ENCODE results near the gene FAM168A. TPM values are rescaled to one million over a fixed set of nuclear protein-coding genes. Genes with fewer than 3 reads are reported as not detected.

Gene FAM168A
- total RNA-seq, 1 experiment from 2014 or later = 5.0 TPM

DNA sequence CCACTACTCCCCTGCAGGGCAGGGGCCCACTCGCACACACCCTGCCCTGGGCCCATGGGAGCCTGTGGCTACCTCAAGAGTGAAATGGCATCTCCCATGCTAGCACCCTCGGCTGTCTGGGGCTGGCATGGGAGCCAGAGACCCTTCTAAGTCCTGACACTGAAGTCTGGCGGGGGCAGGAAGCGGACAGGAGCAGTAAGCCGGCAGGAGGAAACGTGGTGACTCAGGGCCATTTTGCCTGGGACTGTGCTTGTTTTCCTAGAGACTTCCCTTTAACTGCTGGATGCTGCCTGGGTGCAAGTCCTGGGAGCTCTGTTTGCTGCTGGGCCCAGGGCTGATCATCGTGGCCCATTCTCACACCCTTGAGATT is 204.9 kb downstream of the FAM168A start:
- no peak for DNase-seq (ENCODE audit: extremely low read depth, low read depth)

DNA sequence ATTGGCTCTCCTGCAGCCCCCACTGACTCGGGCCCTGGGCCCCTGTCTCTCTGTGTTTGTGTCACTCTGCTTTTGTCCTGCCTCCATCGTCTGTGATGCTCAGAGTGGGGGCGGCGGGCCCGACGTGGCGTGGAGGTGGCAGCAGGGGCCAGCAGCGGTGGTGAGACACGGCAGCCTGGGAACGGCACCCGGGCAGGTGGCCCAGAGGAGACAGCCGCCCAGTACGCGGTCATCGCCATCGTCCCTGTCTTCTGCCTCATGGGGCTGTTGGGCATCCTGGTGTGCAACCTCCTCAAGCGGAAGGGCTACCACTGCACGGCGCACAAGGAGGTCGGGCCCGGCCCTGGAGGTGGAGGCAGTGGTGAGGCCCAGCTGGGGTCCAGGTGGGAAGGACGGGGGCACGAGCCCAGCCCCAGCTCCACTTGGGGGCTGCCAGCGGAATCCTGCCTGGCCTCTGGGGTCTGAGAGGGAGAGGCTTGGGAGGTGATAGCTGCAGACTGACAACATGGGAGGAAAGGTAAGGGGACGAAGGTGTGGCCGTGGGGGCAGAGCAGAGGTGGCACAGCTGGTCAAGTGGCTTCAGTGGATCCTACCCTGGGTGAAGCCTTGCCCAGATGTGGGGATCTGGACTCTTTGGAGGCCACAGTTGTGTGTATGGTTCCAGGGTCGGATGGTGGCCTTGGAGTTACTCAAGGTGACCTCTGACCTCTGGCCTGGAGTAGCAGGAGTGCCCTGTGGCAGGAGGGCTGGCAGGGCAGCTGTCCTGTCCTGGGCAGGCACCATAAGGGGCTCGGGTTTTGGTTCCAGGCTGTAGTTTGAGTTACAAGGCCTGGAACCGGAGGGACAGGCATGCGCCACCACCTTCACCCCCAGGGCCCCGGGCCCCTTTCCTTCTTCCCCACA is 205.6 kb downstream of the FAM168A start:
- DNase-seq (ENCODE audit: extremely low read depth, low read depth) = no peak

DNA sequence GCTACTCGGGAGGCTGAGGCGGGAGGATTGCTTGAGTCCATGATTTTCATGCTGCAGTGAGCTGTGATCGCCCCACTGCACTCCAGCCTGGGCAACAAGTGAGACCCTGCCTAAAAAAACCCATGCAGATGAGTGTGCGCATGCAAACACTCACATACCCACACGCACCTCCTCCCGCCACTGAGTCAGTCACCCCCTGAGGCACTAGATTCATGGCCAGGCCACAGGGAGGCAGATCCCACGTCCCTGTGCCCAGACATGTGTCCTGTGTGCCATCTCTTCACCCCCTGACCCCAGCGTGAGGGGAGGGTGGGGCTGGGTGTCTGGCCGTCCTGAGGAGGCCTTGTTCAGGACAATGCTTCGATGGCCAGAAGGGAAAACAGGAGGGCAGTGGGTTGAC is 206.2 kb downstream of the FAM168A start:
- no peak for DNase-seq (ENCODE audit: extremely low read depth, low read depth)

DNA sequence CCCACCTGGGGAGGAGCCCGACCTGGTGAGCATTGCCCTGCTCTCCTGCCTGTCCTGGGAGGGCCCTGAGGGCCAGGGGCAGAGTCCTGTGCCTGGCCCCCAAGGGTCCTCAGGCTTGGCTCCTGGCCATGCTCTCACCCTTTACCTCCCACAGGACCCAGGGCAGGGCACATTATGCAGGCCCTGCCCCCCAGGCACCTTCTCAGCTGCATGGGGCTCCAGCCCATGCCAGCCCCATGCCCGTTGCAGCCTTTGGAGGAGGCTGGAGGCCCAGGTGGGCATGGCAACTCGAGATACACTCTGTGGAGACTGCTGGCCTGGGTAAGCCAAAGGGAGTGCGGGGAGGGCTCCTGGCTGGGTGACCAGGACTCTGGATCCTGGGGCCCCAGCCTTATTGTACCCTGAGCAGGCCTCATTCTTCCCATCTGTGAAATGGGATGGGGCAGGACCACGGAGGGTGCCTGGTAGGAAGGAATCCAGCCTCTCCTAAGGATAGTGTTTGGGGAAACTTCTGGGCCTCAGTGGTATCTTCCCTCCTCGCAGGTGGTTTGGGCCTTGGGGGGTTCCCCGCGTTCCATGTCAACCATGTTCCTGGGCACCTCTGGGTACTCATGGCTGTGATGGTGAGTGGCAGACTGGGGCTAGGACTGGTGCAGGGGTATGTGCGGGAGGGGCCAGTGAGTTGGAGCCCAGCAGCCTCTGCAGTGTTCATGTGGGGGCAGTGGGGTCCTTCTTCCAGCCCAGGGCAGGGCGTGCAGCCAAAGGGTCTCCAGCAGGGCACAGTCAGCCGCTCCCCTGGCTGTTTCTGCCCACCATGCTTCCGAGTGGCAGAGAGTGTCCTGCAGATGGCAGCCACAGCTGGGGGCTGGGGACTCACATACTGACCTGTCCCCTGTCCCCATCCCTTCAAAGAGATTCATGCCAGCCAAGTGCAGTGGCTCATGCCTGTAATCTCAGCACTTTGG is 207.0 kb downstream of the FAM168A start:
- no peak for DNase-seq (ENCODE audit: extremely low read depth, low read depth)

DNA sequence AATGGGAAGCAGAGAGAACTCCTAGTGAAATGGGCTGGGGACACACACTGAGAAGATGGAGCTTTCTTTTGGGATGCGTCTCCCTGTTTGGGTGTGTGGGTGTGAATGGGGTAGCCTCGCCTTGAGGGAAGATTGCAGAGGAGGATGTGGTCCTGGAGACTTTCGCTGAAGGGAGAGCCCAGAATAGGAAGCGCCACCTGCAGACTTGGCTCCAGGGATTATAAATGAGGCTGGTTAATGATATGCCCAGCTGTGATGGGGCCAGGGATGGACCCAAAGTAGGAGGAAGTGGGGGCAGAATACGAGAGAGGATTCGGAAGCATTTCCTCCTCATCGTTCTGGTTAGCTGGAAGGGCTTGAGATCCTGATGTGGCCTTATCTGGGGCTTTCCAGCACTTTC is 208.0 kb downstream of the FAM168A start:
- DNase-seq (ENCODE audit: extremely low read depth, low read depth) = no peak

DNA sequence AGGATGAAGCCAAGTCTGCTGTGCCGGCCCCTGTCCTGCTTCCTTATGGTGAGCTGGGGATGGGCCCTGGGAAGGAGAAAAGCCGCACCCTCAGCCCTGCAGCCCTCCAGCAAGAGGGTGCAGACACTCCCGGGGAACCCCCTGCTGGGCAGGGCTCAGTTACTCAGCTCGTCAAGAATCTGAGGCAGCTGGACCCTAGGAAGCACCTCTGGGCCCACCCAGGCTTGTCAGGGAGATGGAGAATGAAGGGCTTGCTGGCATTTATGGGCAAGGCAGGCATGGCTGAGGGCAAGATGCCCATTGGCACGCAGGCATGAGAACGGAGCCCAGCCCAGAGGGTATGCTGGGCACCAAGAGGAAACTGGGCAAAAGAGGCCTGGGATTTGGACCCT is 208.8 kb downstream of the FAM168A start:
- DNase-seq (ENCODE audit: extremely low read depth, low read depth) = no peak

DNA sequence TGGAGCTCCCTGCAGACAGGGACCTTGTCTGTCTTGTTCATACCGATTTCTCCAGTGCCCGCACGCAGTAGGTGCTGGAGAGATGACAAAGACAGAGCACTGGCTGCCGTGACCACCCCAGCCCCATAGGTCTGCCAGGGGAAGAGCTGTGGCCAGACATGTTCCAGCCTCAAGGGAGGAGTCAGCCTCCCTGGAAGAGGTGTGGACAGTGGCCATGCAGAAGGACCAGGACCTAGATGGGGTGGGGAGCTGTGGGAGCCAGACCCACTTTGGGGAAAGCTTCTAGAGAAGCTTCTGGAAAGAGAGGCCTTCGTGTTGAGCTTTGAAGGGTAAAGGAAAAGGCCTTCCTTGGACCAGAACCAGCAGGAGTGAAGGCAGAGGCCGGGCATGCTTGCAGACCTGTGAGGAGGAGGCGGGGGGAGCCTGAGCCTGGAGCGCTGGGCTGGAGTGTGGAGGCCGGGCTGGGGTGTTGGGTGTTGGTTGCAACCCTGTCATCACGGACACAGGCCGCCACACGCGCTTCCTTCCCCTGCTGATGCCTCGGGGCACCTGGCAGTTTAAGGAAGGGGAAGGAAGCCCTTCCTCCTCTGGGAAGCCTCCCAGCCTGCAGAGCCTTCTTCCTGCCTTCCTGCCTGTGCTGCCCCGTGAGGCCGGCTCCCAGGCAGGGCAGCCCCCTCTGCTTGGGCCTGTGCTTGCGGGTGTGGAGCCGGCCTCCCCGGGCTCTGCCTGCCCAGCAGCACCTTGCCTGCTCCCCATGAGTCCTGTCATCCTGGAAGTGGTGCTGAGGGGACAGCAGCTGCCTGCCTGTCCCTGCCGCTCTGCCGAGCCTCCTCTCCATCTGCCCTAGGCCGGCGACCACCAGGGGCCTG is 209.4 kb downstream of the FAM168A start:
- no peak for DNase-seq (ENCODE audit: extremely low read depth, low read depth)

DNA sequence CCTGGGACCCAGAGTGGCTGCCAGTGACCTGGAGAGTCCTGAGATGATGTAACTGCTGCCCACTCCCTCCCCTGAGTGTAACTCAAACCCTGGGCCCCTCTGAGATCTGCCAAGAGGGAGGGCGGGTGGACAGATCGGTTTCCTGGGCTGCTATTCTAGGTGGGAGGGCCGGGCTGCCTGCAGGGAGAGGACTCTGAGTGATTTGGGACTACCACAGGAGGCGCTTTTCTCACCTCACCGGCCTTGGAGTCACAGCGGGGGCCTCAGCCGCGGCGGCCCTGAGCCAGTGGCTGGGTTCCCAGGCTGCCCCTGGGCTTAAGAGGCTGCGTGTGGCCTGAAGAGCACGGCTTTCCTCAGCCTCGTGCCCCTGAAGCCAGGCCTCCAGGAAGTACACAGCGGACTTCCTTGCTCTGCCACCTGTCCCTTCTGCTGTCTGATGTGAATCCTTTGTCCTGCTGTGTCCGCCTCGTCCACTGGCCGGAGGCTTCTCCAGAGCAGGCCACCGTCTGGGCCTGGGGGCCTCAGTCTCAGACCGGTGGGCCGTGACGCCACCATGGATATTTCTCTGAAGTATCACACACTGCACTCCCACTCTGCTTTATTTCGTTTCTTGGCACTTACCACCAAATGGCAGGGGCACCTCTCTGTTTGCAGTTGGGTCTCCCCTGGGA is 210.2 kb downstream of the FAM168A start:
- DNase-seq (ENCODE audit: extremely low read depth, low read depth) = no peak

DNA sequence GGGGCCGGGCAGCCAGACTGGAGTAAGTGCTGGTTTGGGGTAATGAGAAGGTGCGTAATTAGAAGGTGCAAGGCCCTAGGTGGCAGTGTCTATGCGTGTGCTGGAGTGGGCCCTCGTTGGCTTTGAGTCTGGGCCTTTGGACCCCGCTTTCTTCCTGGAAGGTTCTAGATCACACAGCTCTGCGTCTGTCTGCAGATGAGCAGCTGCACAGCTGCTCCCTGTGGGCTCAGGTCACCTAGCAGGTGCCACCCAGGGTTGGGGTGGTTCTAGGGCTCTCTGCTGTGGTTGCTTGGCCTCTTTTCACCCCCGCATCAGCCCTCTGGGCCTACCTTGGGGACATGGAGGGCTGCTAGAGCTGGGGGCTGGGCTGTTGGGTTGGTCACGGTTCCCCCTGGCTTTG is 211.4 kb downstream of the FAM168A start:
- no peak for DNase-seq (ENCODE audit: extremely low read depth, low read depth)

DNA sequence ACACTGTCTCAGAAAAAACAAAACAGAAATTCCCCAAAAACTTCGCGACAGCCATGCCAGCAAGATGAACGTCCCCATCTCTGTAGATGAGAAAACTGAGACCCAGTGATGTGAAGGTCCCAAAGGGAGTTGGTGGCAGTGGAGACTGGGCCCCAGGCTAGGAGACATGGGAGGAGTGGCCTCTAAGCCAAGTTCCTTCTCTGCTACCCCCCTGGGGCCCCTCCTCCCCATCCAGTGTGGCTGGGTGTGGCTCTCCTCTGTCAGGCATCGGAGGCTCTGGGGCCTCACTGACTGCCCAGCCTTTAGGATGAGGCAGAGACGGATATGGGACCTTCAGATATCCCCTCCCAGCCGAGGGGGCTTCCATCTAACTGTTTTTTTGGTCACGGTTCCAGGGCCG is 211.9 kb downstream of the FAM168A start:
- DNase-seq (ENCODE audit: extremely low read depth, low read depth) = no peak

DNA sequence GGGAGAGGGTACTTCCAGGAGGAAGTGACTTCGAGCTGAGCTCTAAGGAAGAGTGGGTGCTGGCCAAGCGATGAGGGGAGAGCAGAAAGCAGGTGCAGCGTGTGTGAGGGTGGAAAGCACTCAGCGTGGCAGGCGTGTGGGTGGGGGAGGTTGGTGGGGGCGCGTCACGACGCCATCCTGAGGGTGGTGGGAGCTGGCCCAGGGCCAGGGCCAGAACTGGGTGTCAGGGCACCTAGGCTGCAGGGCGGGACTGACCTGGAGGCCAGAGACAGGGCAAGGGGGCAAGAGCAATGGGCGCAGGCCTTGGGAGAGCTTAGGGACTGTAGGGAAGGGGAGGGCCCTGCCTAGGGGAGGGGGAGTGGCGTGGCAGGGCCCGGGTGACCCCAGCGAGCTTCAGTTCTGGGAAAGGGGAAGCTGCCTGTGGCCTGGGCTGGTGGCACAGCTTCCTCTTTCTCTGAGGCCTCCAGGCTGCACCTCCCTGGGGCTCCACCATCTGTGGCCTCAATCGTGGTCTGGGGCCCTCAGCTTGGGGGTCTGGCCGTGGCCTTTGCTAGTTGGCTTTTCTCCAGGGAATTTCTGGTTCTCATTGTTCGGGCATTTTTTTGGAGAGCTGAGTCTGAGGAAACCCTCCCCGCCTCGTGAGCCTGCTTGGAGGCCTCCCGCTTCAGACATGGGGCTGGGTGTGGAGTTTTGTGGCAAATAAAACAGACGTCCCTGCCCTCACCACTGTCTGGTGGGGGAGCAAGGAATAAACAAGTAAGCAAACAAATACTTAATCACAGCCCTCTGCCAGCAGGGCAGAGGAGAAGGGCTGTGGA is 212.8 kb downstream of the FAM168A start:
- DNase-seq (ENCODE audit: extremely low read depth, low read depth) = no peak

DNA sequence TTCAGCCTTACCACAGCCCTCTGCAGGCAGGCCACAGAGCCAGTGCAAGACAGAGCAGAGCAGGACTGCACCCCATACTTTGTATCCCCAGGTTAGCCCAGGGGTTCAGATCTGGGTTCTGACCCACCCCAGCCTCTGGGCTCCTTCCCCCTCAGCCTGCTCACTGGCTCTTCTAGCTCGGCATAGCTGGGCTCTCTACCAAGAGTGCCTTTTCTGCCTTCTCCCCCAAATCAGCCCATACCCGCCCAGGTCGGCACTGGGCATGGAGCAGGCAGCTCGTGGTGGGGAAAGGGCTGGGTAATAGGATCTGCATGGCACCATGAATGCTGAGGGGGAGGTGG is 213.4 kb downstream of the FAM168A start:
- no peak for DNase-seq (ENCODE audit: extremely low read depth, low read depth)

DNA sequence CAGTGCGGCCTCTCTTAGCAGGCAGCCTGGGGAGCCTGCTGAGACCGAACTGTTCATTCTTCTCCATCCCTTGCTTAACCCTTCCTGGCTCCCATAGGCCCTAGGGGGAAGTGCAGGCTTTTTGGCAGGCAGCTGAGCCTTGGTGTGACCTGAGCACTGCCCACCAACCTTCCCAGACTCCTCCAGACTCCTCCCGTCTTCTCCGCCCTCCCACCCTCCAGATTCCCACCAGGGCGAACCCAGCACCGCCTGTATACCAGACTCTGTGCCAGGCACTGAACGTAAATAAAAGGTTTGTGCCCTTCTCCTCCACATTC is 213.8 kb downstream of the FAM168A start:
- no peak for DNase-seq (ENCODE audit: extremely low read depth, low read depth)

DNA sequence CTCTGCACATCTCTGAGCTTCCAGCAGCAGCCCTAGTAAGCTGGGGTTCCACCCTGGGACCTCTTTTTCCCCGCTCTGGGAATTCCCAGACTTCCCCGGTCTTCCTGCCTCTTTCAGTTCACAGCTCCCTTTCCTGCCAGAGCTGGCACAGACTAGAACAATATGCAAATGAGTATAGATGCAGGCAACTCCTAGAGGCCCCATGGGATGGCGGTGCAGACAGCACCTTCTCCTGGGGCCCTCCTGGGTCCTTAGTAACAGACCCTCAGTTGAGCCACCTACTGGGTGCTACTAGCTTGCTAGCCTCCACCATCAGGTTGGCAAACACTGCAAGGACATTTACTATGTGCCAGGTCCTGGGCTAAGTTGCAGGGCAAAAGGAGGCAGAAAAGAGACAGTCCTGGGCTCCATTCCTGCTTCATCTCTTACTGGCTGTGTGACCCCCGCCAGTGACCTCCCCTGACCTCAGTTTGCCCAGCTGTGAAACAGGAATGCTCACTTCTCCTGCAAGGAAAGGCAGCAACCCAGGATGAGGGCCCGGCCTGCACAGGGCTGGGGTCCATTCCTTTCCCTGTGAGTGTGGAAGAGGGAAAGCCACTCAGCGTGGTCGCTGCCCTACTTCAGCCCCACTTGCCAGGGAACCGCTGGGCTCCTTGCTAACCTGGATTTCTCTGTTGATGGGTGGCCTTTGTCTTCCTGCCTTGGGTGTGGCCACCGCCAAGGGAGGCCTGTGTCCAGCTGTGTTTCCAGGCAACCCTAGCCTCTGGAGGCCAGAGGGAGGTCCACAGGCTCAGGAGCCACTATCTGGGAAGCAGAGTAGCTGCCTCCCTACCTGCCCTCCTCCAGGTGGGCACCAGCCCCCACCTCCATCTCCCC is 214.4 kb downstream of the FAM168A start:
- no peak for DNase-seq (ENCODE audit: extremely low read depth, low read depth)

DNA sequence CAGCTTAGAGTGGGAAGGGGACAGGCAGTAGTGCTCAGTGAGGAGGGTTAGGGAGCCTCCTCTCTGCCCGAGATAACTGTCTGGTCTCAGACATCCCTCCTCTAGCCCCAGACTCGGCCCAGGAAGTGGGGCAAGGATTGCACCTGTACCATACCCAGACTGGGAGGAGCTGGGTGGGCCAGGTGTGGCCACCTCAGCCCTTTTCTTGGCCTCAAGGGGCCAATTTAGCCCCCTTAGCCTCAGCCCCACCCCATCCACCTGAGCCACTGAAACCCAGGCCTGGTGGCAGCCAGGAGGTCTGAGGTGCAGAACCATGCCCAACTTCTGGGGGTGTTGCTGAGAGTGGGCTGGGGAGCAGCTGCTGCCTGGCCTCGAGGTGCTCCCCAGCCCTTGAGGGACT is 215.2 kb downstream of the FAM168A start:
- no peak for DNase-seq (ENCODE audit: extremely low read depth, low read depth)

DNA sequence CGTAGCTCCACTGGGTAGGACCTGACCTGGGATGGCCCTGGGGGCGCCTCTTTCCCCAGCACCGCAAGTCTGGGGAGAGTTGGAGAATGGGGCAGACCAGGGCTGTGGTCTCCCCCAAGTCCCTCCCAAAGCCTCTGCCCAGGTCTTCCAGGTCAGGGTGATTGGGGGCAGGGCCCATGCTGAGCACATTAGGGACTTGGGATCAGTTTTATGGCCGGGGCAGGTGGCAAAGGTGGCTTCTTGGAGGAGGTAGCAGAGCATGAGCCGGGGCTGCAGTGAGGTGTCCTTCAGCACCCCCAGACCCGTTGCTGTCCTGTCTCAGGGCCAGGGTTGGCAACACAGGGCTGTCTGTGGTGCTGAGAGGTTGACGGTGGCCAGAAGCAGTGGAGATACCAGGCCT is 215.7 kb downstream of the FAM168A start:
- no peak for DNase-seq (ENCODE audit: extremely low read depth, low read depth)

DNA sequence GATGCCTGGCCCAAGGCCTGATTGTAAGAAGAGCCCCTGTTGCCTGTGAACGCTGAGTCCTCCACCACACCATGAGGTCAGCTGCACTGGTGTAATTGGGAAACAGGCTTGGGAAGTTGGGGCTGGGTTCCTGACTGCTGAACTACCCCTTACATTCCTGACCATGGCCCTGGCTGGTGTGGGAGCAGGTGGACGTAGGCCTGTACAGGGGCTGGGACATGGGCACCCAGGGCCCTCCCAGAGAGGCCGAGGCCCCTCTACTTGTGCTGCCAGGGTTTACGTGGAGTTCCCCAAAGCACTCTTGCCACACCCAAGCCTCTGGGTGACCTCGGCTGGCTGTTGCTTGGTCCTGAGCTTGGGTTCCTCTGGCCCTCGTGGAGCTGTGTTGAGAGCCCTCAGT is 216.3 kb downstream of the FAM168A start:
- DNase-seq (ENCODE audit: extremely low read depth, low read depth) = no peak

DNA sequence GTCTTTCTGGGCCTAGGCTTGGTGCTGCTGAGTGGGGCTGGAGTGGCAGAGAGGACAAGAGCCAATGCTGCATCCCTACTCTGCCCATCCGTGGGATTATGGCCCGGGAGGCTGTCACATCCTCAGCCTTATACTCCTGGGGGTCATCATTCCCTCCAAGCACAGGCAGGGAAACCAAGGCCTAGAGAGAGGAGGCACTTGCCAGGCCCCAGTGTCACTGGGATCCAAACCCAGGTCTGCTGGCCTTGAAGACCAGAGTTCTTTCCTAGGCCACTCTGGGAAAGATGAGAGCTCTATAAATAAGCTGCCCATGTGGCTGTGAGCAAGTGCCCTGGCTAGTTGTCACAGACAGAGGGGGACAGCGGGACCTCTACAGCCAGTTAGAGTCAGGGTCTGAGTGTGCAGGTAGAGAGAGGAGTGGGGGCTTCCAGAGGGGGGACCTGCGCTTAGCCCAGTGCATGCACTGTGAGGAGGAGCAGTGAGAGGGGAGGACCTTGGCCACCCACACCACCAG is 217.0 kb downstream of the FAM168A start:
- DNase-seq (ENCODE audit: extremely low read depth, low read depth) = no peak

Data from NCI-H460 (cell line).